SK-N-SH (cell line): ENCODE measurements around the gene NRM. TPM values are rescaled to one million over a fixed set of nuclear protein-coding genes. Genes with fewer than 3 reads are reported as not detected.

Experiments
- CTCF ChIA-PET: fragments of 300-600, 350-600 bp; formaldehyde crosslinking; extraction: SDS; loops from one replicate; lab custom pipeline; 2021; lab: Yijun Ruan, JAX
- POLR2A ChIA-PET: fragments of 350-600 bp; sonication (Branson Sonifier 250); formaldehyde crosslinking; extraction: SDS; loops from one replicate; lab custom pipeline; 2020; ENCODE audit warnings: antibody characterized with exemption, inconsistent platforms; lab: Yijun Ruan, JAX
- DNase-seq: peaks from one replicate; pipeline ENCODE4 v3.0.0; 2012
- H2AFZ ChIP-seq: fragments of 200-600 bp; sonication (generic); 2 replicates; pipeline ENCODE4 v1.8.1; 2016; ENCODE audit warnings: antibody characterized with exemption, mild to moderate bottlenecking, low read depth
- H3F3A ChIP-seq: fragments of 200-600 bp; sonication (generic); replicated peaks from 2 replicates; pipeline ENCODE3; 2016; ENCODE audit warnings: antibody characterized with exemption, mild to moderate bottlenecking; ENCODE audit not compliant: insufficient read depth
- H3K27ac ChIP-seq, 2 experiments: fragments of 200-500 bp in 1 of 2; fragments of 200-600 bp in 1 of 2; sonication (Bioruptor generic) in 1 of 2; sonication (generic), shearing (Covaris generic) in 1 of 2; 2 replicates each; pipeline versions ENCODE4 v1.5.1 to v1.6.1; 2014 to 2016; ENCODE audit warnings: low read depth in 2 of 2, inconsistent platforms in 1 of 2, low read length in 1 of 2, mild to moderate bottlenecking in 1 of 2, mixed read lengths in 1 of 2
- H3K27me3 ChIP-seq: fragments of 200-600 bp; sonication (generic), shearing (Covaris generic); 2 replicates; pipeline ENCODE4 v1.6.1; 2016; ENCODE audit warnings: mixed run types; ENCODE audit not compliant: insufficient read depth
- H3K36me3 ChIP-seq, 2 experiments: fragments of 200-500 bp in 1 of 2; fragments of 200-600 bp in 1 of 2; sonication (Bioruptor generic) in 1 of 2; sonication (generic) in 1 of 2; replicated peaks in 1 of 2; 2 replicates each; pipeline versions ENCODE3 to v1.5.1; 2014 to 2016; ENCODE audit warnings: low read length in 1 of 2, mild to moderate bottlenecking in 1 of 2; ENCODE audit not compliant: insufficient read depth in 2 of 2, control insufficient read depth in 1 of 2
- H3K4me1 ChIP-seq, 2 experiments: fragments of 200-500 bp in 1 of 2; fragments of 200-600 bp in 1 of 2; sonication (Bioruptor generic) in 1 of 2; sonication (generic), shearing (Covaris generic) in 1 of 2; 2 replicates each; pipeline versions ENCODE4 v1.5.1 to v1.6.1; 2014 to 2016; ENCODE audit warnings: low read depth in 1 of 2, low read length in 1 of 2, mixed run types in 1 of 2; ENCODE audit not compliant: insufficient read depth in 2 of 2, control insufficient read depth in 1 of 2
- H3K4me2 ChIP-seq: fragments of 200-600 bp; sonication (generic), shearing (Covaris generic); 2 replicates; pipeline ENCODE4 v1.6.1; 2017; ENCODE audit warnings: mixed run types
- H3K4me3 ChIP-seq, 2 experiments: fragments of 200-500 bp in 1 of 2; fragments of 200-600 bp in 1 of 2; sonication (Bioruptor generic) in 1 of 2; sonication (generic), shearing (Covaris generic) in 1 of 2; 2 replicates each; pipeline versions ENCODE4 v1.5.1 to v1.8.1; 2014 to 2016; ENCODE audit warnings: low read depth in 2 of 2, inconsistent platforms in 1 of 2, low read length in 1 of 2, mild to moderate bottlenecking in 1 of 2, mixed read lengths in 1 of 2, moderate library complexity in 1 of 2
- H3K79me2 ChIP-seq: fragments of 200-600 bp; sonication (generic); 2 replicates; pipeline ENCODE4 v1.8.1; 2017; ENCODE audit warnings: mild to moderate bottlenecking; ENCODE audit not compliant: insufficient read depth
- H3K9ac ChIP-seq: fragments of 200-600 bp; sonication (generic); 2 replicates; pipeline ENCODE4 v1.6.1; 2017; ENCODE audit warnings: mixed run types
- H3K9me2 ChIP-seq: fragments of 200-600 bp; sonication (generic); 2 replicates; pipeline ENCODE4 v1.6.1; 2017; ENCODE audit warnings: mixed run types
- H3K9me3 ChIP-seq: fragments of 200-600 bp; sonication (generic); 2 replicates; pipeline ENCODE4 v1.6.1; 2017; ENCODE audit warnings: mixed run types, mild to moderate bottlenecking, moderate library complexity
- H4K20me1 ChIP-seq: fragments of 200-600 bp; sonication (generic); 2 replicates; pipeline ENCODE4 v1.6.1; 2017; ENCODE audit warnings: mild to moderate bottlenecking, mixed run types; ENCODE audit not compliant: insufficient read depth
- CHD2 ChIP-seq: fragments of 150-350 bp; IDR thresholded peaks from 2 replicates; pipeline ENCODE4 v1.6.1; 2018; ENCODE audit warnings: low read length; ENCODE audit not compliant: partially characterized antibody
- EP300 ChIP-seq, 2 experiments: IDR thresholded peaks; 2 replicates each; pipeline versions ENCODE4 v1.4.0 to v1.6.1; 2012; ENCODE audit warnings: borderline replicate concordance in 1 of 2, low read depth in 1 of 2, low read length in 1 of 2
- FOSL2 ChIP-seq: IDR thresholded peaks from 2 replicates; pipeline ENCODE4 v1.4.0; 2012; ENCODE audit warnings: low read depth, mild to moderate bottlenecking, moderate library complexity, borderline replicate concordance
- FOXM1 ChIP-seq: IDR thresholded peaks from 2 replicates; pipeline ENCODE4 v1.4.0; 2012; ENCODE audit warnings: low read depth, mild to moderate bottlenecking
- MXI1 ChIP-seq: IDR thresholded peaks from 2 replicates; pipeline ENCODE4 v1.6.1; 2012; ENCODE audit warnings: mild to moderate bottlenecking, low read depth, low read length, improper control_type of control experiment
- SIN3A ChIP-seq: IDR thresholded peaks from 2 replicates; pipeline ENCODE4 v1.6.1; 2012; ENCODE audit warnings: low read depth, mild to moderate bottlenecking, low read length, moderate library complexity, borderline replicate concordance
- TAF1 ChIP-seq: IDR thresholded peaks from 2 replicates; pipeline ENCODE4 v1.6.1; 2012; ENCODE audit warnings: low read depth, mild to moderate bottlenecking, low read length, moderate library complexity, borderline replicate concordance
- TCF12 ChIP-seq: IDR thresholded peaks from 2 replicates; pipeline ENCODE4 v1.4.0; 2012
- TEAD4 ChIP-seq: IDR thresholded peaks from 2 replicates; pipeline ENCODE4 v1.4.0; 2012; ENCODE audit warnings: mild to moderate bottlenecking, borderline replicate concordance; ENCODE audit not compliant: insufficient read depth
- YY1 ChIP-seq: IDR thresholded peaks from 2 replicates; pipeline ENCODE4 v1.4.0; 2012; ENCODE audit warnings: low read depth, mild to moderate bottlenecking
- WGBS: methylation state at CpG from one replicate; pipeline ENCODE4 v1.1.6; 2017; ENCODE audit warnings: low lambda C conversion rate; 5-methylcytosine and 5-hydroxymethylcytosine counted together
- polyA plus RNA-seq, 3 experiments: library from polyadenylated mRNA; depleted of rRNA; stranded (reverse); fragments of >200 nt; gene quantifications; 2 replicates each; pipeline ENCODE4 v1.2.3, GENCODE V29; 2012
- TF ChIP-seq, protein P1 (sequence below): fragments of 200-600 bp; sonication (generic); IDR thresholded peaks from 2 replicates; pipeline ENCODE4 v1.6.1; 2017; ENCODE audit warnings: antibody characterized with exemption, mild to moderate bottlenecking, moderate library complexity
- TF ChIP-seq, protein P2 (sequence below): IDR thresholded peaks from 2 replicates; pipeline ENCODE4 v1.4.0; 2012; ENCODE audit warnings: low read depth, borderline replicate concordance
- TF ChIP-seq, protein P3 (sequence below): IDR thresholded peaks from 2 replicates; pipeline ENCODE4 v1.6.1; 2012; ENCODE audit warnings: mild to moderate bottlenecking, low read depth, low read length, moderate library complexity

Gene NRM
- polyA plus RNA-seq, 1 of the 3 experiments (the other 2 are of a cell fraction) = 26.8 TPM

DNA sequence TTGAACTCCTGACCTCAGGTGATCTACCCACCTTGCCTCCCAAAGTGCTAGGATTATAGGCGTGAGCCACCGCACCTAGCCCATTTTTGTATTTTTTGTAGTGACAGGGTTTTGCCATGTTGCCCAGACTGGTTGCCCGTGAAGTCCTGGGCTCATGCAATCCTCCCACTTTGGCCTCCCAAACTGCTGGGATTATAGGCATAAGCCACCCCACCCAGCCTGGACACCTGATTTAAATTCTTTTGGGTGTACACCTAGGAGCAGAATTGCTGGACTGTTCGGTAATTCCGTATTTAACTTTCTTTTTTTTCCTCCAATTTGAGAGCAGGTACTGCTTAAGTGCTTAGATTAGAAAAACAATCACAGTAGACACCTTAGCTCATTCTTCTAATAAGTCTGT is 5.6 kb upstream of the NRM start:
- Histone ChIP-seq H3K4me2 (no peak overlapping the region), H3K4me1 (peaks cover 0 to 2% of the 10 kb centered on the region in 2 experiments; a peak in 1 of 4 replicates), H3K9me3 (no peaks in the 10 kb centered on the region), H3K36me3 (peaks cover 2 to 14% of the 10 kb centered on the region in 2 experiments), H2AFZ (no peak overlapping the region), H3K4me3 (no peak overlapping the region), H3K9ac (no peak overlapping the region), H3K9me2 (no peaks in the 10 kb centered on the region), H3K79me2 (no peaks in the 10 kb centered on the region), H3K27me3 (no peaks in the 10 kb centered on the region), H3F3A (peaks cover 2% of the 10 kb centered on the region), H4K20me1 (no peaks in the 10 kb centered on the region), H3K27ac (no peak overlapping the region)
- CTCF ChIA-PET = interaction anchor here (1.4 to 29.8 kb wide), 2 partner anchors 17 to 26 kb away, joined by 5 to 838 read pairs; partner anchors contain the start of genes FLOT1, MDC1 and TUBB
- 95% methylated on average over 5 of the region's 5 CpGs for WGBS
- no peak for TF ChIP-seq FOSL2
- no peak for TF ChIP-seq YY1
- TF ChIP-seq SIN3A = no peak
- TF ChIP-seq EP300 (IDR thresholded peaks at IDR 0.05; ENCODE audit: borderline replicate concordance in 1 of 2, low read depth in 1 of 2, low read length in 1 of 2) = no peak
- TF ChIP-seq MXI1 = no peak
- TF ChIP-seq, protein P1, sequence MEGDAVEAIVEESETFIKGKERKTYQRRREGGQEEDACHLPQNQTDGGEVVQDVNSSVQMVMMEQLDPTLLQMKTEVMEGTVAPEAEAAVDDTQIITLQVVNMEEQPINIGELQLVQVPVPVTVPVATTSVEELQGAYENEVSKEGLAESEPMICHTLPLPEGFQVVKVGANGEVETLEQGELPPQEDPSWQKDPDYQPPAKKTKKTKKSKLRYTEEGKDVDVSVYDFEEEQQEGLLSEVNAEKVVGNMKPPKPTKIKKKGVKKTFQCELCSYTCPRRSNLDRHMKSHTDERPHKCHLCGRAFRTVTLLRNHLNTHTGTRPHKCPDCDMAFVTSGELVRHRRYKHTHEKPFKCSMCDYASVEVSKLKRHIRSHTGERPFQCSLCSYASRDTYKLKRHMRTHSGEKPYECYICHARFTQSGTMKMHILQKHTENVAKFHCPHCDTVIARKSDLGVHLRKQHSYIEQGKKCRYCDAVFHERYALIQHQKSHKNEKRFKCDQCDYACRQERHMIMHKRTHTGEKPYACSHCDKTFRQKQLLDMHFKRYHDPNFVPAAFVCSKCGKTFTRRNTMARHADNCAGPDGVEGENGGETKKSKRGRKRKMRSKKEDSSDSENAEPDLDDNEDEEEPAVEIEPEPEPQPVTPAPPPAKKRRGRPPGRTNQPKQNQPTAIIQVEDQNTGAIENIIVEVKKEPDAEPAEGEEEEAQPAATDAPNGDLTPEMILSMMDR = no peak
- TF ChIP-seq TAF1 = no peak
- TF ChIP-seq CHD2 = no peak
- TF ChIP-seq TCF12 = no peak
- TF ChIP-seq TEAD4 = no peak
- no peak for TF ChIP-seq FOXM1
- TF ChIP-seq, protein P2, sequence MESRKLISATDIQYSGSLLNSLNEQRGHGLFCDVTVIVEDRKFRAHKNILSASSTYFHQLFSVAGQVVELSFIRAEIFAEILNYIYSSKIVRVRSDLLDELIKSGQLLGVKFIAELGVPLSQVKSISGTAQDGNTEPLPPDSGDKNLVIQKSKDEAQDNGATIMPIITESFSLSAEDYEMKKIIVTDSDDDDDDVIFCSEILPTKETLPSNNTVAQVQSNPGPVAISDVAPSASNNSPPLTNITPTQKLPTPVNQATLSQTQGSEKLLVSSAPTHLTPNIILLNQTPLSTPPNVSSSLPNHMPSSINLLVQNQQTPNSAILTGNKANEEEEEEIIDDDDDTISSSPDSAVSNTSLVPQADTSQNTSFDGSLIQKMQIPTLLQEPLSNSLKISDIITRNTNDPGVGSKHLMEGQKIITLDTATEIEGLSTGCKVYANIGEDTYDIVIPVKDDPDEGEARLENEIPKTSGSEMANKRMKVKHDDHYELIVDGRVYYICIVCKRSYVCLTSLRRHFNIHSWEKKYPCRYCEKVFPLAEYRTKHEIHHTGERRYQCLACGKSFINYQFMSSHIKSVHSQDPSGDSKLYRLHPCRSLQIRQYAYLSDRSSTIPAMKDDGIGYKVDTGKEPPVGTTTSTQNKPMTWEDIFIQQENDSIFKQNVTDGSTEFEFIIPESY = no peak
- TF ChIP-seq, protein P3, sequence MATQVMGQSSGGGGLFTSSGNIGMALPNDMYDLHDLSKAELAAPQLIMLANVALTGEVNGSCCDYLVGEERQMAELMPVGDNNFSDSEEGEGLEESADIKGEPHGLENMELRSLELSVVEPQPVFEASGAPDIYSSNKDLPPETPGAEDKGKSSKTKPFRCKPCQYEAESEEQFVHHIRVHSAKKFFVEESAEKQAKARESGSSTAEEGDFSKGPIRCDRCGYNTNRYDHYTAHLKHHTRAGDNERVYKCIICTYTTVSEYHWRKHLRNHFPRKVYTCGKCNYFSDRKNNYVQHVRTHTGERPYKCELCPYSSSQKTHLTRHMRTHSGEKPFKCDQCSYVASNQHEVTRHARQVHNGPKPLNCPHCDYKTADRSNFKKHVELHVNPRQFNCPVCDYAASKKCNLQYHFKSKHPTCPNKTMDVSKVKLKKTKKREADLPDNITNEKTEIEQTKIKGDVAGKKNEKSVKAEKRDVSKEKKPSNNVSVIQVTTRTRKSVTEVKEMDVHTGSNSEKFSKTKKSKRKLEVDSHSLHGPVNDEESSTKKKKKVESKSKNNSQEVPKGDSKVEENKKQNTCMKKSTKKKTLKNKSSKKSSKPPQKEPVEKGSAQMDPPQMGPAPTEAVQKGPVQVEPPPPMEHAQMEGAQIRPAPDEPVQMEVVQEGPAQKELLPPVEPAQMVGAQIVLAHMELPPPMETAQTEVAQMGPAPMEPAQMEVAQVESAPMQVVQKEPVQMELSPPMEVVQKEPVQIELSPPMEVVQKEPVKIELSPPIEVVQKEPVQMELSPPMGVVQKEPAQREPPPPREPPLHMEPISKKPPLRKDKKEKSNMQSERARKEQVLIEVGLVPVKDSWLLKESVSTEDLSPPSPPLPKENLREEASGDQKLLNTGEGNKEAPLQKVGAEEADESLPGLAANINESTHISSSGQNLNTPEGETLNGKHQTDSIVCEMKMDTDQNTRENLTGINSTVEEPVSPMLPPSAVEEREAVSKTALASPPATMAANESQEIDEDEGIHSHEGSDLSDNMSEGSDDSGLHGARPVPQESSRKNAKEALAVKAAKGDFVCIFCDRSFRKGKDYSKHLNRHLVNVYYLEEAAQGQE = no peak
- DNase-seq = no peak
- POLR2A ChIA-PET = no interaction called here
